GM12873 (cell line): Measurements from ENCODE around the gene ARID1A.

Experiments used
- CTCF ChIP-seq: IDR thresholded peaks from 2 replicates; pipeline ENCODE4 v1.5.1; 2012; ENCODE audit warnings: low read depth, mild to moderate bottlenecking, moderate library complexity, low read length, control low read depth; ENCODE audit not compliant: insufficient read depth; ENCODE audit errors: missing control alignments

Gene ARID1A

DNA sequence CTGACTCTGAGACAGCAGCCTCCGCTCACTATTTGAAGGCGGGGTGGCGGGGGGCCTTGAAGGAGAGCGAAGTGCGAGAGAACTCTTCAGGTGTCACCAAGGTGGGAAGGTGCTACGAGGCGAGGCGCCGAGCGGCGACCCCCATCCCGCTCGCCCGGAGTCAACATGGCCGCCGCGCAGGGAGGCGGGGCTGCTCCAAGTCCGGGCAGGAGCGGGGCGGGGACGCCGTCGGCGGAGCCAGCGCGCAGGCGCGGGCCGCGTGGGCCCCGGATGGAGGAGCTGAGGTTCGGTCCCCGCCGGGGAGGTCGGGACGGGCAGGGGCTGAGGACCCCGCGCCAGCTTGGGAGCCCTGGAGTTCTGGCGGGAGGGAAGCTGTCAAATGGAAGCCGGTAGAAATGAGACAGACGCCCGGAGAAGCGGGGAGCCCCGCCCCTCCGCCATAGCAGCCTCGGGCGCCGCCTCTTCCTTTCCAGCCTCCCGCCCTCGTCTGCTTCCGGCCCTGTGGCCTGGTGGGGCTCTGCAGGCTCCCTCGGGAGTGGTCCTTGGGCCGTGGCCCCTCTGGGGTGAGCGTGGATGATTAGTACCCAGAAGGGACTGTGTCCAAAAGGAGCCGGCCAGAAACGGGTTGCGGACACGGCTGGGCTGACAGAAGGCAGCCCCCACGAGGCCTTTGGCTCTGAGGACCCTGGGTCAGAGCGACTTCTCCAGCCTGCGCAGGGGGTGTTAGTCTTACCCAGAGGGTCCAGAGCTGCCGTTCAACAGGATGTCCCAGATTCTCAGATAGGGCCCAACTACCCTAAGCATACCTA is 92.1 kb downstream of the ARID1A start, which contains the start of gene PIGV:
TSS of gene PIGV (plus strand) at position 245 of the 809 bp plus-strand sequence. CDS start 2,866 bp downstream, outside the sequence.
- peak; percentile 8 for TF ChIP-seq CTCF

DNA sequence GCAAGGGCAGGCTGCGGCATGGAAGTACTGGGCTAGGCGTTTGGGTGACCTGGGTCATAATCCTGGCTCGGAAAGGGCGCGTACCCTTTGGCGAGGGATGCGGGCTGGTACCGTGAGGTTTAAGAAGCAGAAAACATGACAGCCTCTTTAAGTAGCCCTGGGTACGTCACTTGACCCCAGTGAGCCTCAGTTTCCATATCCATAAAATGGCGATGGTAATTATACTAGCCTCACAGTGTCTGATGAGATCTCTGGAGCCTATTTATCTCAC is 92.6 kb downstream of the ARID1A start:
- no peak for TF ChIP-seq CTCF

GRCh38 chr1:26788836-26789611 is 93.2 kb downstream of the ARID1A start:
- peak; percentile 93 for TF ChIP-seq CTCF

DNA sequence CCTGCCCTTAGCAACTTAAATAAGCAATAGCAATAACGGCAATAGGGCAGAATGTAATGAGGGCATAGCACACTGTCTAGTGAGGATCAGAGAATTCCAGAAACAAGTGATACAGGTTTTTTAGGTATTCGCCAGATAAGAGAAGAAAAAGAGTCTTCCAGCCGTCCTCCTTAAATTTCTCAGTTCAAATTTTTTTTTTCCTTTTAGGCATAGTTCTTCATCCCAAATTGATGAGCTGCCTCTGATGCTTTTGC is 93.7 kb downstream of the ARID1A start:
- no peak for TF ChIP-seq CTCF

GRCh38 chr1:26789931-26790330 is 94.1 kb downstream of the ARID1A start:
- no peak for TF ChIP-seq CTCF

- TF ChIP-seq CTCF = peak; percentile 16
Observed at GRCh38 chr1:26790551-26790953, 94.7 kb downstream of the ARID1A start.

GRCh38 chr1:26791148-26791547 is 95.3 kb downstream of the ARID1A start:
- TF ChIP-seq CTCF = no peak
